ENCODE results near the gene CDK14.
"Not testable (repeated sequence)": the region's sequence is repeated elsewhere in the genome, so short reads cannot be mapped to it uniquely, and the experiment has no call there.

CDK14 gene

DNA sequence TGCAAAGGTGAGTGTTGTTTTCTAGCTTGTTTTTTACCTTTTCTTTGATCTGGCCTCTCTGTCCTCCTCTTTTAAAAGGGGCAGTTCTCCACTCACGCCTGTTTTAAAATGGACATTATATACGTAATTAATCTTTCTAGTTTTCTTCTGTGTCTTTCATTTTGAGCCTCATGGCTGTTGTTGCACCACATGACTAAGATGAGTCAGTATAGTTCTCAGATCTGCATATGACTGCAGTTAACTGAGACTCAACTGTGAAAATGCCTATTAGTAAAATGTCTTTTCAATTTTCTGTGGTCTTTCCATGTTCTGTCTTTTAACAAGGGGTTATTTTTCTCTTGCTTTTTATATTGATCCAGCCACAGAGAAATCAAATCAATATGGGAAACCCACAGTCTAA is 296.1 kb downstream of the CDK14 start:
- DNase-seq (ENCODE audit: low read depth in 2 of 2) = no peak

DNA sequence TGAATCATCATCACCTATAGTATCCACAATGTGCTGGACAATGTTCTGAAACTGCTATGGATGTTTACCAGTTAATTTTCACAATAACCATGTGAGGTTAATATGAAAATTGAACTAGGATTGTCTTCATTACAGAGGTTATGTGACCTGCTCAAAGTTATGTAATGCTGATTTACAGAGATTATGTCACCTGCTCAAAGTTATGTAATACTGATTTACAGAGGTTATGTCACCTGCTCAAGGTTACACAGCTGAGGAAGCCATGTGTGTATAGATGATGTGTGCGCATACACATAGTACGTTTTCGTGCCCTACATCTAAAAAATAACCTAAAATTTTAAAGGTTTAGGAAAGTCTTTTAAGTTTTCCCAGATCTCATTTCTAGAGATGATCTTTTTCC is 298.0 kb downstream of the CDK14 start:
- no peak for DNase-seq (ENCODE audit: low read depth in 2 of 2)

DNA sequence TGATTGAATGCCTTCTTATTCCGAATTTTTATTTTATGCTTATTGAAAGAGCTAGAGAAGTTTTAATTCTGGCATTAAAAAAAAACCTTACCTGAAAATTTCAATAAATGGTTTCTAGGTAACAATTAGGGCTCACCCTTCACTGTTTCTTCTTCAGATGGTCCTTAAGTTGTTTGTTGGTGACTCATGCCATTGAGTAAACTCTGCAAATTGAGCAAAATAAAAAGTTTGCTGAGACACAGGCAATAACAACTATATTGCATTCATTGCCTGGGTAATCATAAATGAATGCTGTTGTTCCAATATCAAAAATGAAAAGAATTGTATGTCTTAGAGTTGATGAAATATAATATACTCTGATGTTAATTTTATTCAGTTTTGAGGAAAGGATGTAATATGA is 300.3 kb downstream of the CDK14 start:
- no peak for DNase-seq (ENCODE audit: low read depth in 2 of 2)

DNA sequence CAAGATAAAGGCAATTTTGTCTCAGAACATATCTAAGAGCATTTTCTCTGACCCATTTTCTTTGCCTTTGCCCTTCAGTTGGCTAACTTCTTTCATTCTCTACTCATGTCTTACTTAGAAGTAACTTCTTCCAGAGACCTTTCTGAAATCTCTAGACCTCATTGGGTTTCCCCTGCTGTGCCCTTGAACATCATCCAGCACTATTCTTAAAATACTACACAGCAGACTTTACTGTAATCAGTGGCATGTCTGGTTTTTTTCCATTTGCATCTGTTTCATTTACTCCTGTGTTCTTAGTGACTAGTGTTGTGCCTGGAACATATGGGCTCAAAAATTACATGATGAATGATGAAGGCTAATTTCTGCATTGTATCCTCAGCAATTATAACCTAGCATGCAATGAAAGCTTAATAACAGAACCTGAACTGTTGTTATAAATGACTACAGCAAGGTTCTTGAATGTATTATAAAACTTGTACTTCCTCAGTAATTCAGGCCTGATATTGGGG is 301.9 kb downstream of the CDK14 start:
- DNase-seq (ENCODE audit: low read depth in 2 of 2) = no peak

DNA sequence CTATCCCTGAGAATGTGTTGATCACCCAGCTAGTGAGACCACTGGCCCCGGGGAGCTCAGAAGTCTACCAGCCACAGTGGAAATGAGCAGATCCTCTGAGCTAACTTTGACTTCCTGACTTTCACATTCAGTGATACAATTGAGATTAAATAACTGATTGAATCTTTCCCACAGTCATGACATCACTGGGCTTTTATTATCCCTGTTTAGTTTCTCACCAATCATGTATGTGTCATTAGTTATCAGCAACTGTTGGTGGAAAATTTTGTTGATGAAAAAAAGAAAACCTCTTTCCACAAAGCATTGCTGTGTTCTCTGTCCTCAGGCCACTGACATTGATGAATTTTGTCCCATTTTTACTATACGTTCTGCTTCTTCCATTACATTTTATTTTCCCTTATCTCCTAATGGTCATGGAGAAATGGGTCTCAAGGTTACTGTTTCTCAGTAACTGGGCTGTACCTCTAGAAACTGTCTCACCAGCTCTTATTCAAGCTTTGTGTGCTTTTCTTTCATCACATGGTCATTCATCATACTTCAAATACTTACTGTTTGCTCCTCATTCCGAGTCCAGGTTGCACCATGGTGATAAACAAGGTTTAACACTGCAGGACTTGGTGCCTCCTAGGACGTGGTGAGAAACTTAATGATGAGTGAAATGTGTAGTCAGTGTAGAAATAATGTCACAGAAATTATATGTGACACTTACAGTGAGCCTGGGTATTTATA is 304.7 kb downstream of the CDK14 start:
- DNase-seq (ENCODE audit: low read depth in 2 of 2) = no peak

DNA sequence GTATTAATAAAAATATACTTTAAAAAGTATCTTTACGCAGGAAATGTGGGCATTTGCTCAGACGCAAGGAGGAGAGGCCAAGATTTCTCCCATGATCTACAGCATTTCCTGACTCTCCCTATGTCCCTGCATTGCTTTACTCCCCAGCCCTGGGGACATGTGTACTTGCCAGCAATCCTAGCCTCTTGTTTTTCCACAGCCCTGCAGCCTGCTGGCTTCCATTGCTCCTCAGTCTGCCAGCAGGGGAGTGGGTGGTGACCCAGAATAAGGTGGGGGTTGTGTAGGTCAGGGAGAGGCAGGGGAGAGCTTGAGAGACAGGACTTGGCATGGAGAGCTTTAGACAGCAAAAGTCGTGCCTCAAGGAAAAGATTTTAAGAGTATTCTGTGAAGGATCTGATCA is 307.7 kb downstream of the CDK14 start:
- no peak for DNase-seq (ENCODE audit: low read depth in 2 of 2)

DNA sequence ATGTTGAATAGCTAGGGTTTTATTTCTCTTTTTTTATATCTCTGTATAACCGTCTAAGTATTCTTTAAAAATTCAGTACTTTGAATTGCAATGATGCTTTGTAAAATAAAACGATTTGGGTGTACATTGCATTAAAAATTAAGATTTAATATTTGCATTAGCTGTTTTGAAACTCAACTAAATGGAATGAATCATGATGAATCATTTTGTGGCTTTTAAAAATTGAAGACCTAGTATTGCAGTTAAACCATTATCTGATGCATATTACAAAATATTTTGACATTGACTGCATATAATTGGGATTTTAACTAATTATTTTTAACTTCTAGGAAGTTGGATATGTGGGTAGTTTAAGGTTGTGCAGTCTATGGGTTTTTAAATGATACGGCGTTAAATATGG is 314.0 kb downstream of the CDK14 start:
- DNase-seq (ENCODE audit: low read depth in 2 of 2) = no peak

DNA sequence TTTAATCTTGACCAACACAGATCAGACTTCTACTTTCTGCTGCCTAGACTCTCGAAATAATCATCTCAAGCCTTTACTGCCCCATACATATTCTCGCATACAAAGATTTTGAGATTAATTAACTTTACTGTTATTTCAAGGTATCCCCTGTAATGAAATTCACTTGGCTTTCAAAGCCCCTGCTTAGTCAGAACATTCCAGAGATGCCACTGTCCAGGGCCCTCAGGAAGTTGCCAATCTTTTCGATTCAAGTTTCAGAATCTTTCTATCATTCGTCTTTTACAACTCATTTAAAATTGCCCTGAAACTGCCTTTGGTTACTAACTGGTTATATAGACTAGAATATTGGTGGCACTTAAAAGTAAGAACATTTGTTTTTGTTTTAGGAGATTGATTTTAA is 320.2 kb downstream of the CDK14 start:
- DNase-seq (ENCODE audit: low read depth in 2 of 2) = no peak

DNA sequence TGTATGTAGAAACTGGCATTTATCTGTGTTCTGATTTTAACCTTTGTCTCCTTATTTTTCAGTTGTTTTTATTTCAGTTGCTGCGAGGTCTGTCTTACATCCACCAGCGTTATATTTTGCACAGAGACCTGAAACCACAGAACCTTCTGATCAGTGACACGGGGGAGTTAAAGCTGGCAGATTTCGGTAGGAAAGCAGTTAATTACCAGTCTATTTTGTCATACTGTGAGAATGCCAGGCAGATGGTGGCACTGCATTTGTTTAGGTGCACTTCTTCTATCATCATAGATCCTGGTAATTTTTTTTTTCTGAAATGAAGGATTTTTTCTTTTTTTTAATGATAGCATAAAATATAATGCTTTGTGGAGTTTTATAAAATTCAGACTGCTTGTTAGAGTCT is 321.4 kb downstream of the CDK14 start:
- no peak for DNase-seq (ENCODE audit: low read depth in 2 of 2)

DNA sequence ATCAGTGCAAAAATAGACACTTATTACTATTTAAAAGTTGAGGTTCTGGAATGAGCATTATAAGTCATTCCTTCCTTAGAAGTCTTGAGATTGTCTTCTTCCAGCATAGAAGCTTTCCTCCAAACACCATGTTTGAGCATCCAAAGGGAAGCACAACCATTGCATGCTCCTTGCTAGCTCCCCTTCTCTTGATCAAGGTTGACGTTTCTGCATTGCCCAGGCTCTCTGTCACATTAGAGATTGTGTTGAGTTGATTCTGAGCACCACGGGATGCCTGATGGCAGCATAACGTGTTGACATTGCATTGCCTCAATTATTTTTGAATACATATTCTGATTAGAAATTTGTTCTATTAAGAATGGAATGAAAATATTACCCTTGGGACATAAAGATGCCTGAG is 322.2 kb downstream of the CDK14 start:
- DNase-seq (ENCODE audit: low read depth in 2 of 2) = no peak

DNA sequence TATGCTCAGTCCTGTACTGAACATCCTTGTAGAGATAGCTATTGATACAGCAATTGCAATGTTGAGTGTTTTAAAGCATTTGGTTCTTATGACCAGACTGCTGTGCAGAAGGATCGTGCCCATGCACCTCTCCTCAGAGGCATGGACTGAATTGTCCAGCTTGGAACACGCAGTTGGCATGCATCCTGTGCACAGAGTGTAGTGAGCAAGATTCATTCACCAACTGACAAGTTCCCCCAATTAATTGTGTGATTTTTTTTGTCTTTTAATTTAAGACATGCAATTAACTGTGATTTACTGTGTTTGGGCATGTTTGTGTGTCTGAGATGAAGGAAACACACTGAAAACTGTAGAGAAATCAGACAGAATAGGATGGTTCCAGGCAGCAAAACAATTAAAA is 323.7 kb downstream of the CDK14 start:
- no peak for DNase-seq (ENCODE audit: low read depth in 2 of 2)

DNA sequence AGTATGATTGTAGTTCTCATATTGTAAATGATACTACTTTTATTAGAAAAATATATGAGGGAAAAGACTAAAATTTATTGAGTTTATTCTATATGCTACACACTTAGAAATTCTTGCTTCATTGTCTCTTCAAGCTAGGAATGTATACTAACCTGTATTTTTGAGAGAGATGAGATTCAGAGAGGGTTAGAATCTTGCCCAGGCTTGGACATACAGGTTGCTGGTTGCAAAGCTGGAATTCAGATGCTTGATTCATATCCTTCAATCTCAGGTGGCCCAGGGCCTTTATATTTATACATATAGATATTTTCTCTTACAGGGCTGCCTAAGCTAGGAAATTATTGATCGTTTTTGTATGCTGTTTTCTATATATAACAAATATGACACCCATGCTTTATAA is 324.2 kb downstream of the CDK14 start:
- DNase-seq (ENCODE audit: low read depth in 2 of 2) = no peak

DNA sequence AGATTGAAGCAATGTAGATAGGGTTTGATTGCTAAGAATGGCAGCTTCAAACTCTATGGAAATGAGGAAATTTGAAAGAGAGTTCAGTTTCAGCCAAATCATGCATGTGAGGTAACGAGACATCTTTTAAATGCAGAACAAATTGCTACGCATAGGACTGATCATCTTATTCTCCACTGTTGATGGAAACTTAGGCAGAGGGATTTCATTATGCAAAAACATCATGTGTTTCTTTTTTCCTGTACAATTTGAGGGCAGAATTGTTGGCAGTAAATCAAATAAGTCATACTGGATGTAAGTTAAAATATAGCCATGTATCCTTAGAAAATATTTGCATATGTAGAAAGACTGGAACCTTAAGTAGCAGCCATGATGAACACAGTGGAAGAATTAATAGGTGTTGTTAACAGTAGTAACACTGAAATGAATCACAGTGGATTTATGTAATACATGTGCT is 327.4 kb downstream of the CDK14 start:
- no peak for DNase-seq (ENCODE audit: low read depth in 2 of 2)

DNA sequence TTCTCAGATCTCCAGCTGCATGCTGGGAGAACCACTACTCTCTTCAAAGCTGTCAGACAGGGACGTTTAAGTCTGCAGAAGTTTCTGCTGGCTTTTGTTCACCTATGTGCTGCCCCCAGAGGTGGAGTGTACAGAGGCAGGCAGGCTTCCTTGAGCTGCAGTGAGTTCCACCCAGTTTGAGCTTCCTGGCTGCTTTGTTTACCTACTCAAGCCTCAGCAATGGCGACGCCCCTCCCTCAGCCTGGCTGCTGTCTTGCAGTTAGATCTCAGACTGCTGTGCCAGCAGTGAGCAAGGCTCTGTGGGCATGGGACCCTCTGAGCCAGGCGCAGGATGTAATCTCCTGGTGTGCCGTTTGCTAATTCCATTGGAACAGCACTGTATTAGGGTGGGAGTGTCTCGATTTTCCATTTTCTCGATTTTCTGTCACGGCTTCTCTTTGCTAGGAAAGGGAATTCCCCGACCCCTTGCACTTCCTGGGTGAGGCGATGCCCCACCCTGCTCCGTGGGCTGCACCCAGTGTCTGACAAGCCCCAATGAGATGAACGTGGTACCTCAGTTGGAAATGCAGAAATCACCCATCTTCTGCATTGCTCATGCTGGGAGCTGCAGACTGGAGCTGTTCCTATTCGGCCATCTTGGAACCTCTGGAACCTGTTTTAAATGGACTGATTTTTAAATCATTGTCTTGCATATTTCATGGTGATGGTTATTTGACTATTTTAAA is 332.7 kb downstream of the CDK14 start:
- DNase-seq (ENCODE audit: low read depth in 2 of 2) = not testable (repeated sequence)

DNA sequence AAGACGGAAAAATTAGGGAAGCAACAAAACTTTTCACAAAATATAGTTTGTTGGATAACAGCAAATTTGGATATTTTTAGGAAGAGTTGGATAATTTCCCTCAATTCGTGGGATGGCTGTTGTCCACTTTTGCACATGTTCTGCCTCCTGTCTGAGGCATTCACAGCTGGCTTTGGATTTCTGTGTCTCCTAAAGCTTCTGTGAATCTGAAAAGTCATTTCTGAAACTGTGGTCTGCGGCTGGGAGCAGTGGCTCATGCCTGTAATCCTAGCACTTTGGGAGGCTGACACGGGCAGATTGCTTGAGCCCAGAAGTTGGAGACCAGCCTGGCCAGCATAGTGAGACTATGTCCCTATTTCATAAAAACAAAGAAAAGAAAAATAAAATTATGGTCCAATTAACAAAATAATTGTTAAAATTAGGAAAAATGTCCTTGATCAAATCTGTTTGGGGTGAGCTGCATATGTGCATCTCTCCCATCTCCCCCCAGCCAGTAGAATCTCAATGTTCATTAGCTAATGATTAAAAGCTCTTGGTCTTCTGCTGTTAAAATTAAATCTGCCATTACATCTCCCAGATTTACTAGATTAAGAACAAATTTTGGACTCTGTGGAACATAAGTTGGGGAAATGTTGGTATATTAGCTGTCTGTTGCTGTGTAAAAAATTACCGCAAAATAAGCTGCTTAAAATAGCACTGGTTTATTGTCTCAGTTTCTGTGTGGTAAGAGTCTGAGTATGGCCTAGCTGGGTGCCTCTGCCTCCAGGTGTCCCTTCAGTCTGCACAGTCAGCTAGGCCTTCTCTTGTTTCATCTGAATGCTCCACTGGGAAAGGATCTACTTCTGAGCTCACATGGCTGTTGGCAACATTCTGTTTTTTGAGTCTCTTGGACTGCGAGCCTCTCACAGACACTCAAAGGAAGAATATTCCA is 336.1 kb downstream of the CDK14 start:
- DNase-seq (ENCODE audit: low read depth in 2 of 2) = no peak

DNA sequence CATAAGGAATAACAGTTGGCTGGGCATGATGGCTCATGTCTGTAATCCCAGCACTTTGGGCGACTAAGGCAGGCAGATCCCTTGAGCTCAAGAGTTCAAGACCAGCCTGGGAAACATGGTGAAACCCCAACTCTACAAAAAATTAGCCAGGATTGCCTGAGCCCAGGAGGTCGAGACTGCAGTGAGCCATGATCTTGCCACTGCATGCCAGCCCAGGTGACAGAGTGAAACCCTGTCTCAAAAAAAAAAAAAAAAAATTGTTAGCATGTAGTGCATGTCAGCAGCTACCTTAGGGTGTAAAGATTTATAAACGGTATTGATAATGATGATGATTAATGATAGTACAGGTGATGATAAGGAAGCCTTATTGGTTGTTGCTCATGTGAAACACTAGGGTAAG is 336.9 kb downstream of the CDK14 start:
- DNase-seq (ENCODE audit: low read depth in 2 of 2) = no peak

DNA sequence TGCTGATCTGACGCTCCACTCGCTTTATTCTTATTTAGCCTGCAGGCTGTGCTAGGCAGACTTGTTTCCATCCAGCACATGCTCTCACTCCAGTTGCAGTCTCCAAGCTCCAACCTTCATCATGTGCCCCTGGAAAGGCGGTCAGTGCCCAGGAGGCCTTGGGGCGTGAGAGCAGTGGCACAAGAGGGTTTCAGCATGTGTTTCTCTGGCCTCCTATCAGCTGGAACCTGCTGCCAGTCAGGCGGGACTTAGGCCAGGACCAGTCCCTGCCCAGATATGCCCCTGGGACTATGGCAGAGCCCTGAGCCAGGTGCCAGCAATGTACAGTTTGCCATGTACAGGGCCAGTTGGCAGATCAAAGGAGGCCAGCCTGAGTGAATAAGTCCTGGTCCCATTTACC is 337.9 kb downstream of the CDK14 start:
- no peak for DNase-seq (ENCODE audit: low read depth in 2 of 2)

DNA sequence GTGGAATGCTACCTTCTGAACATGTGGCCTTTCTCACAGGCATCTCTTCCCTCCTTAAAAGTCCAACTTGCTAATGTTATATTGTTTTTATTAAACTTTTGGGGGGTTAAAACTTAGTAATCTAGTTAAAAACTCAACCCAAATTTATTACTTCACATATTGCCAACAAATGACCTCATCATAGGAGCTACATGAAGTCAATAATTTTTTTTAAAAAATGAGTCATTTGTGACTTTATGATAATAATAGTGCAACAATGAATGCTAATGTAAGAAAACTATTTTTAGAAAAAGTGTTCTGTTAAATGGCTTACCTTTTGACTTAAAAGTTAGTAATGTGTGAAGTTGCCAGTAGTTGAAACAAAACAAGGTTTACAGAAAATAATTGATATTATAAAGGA is 342.2 kb downstream of the CDK14 start:
- DNase-seq (ENCODE audit: low read depth in 2 of 2) = no peak

DNA sequence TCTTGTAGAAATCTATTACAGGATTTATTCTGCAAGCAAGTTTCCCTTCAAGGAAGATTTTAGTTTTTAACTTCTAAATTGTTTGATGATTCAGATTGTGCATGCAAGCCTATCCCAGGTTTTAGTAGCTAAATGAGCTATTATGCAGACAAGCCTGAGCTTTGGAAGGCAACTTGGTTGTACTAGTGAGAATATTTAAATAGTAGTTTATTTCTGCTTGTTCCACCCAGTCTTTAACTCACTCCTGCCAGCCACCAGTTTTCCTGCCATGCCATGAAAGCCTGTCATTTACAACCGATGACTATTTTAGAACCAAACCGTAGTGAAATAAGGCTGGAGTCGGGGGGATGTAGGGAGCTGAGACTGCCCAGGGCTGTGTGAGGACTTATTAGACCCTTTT is 343.5 kb downstream of the CDK14 start:
- no peak for DNase-seq (ENCODE audit: low read depth in 2 of 2)

DNA sequence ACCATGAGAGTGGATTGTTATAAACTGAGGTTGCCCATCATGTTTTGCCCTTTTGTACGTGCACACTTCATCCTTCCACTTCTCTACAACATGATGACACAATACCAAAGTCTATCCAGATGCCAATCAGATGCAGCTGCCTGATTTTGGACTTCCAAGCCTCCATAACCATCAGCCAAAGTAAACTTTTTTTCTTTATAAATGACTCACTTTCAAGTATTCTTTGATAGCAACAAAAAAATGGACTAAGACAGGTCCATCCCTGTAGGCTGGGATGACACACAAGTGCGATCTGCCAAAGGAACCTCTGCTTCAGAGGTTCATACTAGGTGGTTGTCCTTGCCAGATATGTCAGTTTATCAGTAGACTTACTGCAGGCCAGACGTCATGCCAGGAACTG is 347.9 kb downstream of the CDK14 start:
- no peak for DNase-seq (ENCODE audit: low read depth in 2 of 2)

DNA sequence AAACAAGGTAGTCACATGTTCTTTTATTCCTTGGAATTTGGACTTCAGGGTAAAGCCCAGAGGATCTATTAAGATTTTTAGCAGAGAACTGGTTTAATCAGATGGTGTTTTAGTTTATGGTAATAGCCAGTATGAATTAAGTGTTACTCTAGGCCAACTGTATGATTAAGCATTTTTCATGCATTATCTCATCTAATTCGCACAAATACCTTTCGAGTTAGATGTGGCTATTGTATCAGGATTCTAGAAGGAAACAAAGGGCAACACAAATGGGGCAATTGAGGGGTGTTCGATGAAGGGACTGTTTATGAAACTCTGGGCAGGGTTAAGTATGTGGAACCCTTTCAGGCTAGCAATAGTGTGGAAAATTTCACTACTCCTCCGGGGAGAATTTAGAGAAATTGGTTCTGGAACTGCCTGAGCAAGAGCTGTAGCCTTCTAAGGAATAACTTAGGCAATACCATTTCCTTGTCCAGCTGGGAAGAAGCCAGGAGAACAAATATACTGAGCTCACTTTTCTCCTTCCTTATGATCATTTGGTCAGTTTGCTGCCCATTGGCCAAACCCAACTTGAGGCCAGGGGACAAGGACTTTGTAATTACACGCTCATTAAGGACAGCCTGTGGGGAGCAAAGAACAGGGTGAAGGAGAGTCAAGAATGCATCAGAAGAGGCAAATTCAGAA is 349.1 kb downstream of the CDK14 start:
- no peak for DNase-seq (ENCODE audit: low read depth in 2 of 2)
